Measurements from ENCODE around the gene KRTAP12-4.

DNA sequence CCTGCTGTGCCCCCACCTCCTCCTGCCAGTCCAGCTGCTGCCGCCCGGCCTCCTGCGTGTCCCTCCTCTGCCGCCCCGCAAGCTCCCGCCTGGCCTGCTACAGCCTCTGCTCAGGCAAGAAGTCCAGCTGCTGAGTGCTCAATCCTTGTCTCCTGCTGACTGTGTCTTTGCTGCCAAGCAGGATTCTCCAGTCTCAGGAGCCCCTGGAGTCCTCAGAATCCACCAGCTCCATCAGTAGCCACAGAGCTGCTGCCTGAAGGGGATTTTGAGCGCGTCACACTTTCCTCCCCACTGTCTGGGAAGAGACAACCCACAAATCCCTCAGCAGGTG lies 7.3 kb downstream of the KRTAP12-4 start:
- TF ChIP-seq, protein P1, sequence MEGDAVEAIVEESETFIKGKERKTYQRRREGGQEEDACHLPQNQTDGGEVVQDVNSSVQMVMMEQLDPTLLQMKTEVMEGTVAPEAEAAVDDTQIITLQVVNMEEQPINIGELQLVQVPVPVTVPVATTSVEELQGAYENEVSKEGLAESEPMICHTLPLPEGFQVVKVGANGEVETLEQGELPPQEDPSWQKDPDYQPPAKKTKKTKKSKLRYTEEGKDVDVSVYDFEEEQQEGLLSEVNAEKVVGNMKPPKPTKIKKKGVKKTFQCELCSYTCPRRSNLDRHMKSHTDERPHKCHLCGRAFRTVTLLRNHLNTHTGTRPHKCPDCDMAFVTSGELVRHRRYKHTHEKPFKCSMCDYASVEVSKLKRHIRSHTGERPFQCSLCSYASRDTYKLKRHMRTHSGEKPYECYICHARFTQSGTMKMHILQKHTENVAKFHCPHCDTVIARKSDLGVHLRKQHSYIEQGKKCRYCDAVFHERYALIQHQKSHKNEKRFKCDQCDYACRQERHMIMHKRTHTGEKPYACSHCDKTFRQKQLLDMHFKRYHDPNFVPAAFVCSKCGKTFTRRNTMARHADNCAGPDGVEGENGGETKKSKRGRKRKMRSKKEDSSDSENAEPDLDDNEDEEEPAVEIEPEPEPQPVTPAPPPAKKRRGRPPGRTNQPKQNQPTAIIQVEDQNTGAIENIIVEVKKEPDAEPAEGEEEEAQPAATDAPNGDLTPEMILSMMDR (IDR thresholded peaks at IDR 0.05): no peak
- TF ChIP-seq EP300 (IDR thresholded peaks at IDR 0.05): no peak
